Activated naive CD4-positive, alpha-beta T cell treated with anti-CD3 and anti-CD28 coated beads, Interleukin-2, amount 50 U/mL, for 24 hours (primary cell): Measurements from ENCODE around the gene EEF1G.

ENCODE experiments used
- H3K27ac Mint-ChIP-seq: one replicate; pipeline ENCODE4 v1.8.0; 2021; ENCODE audit warnings: mild to moderate bottlenecking, mixed read lengths
- H3K27me3 Mint-ChIP-seq: one replicate; pipeline ENCODE4 v1.8.0; 2021; ENCODE audit warnings: mixed read lengths
- H3K36me3 Mint-ChIP-seq: one replicate; pipeline ENCODE4 v1.8.0; 2021; ENCODE audit warnings: mixed read lengths
- H3K4me1 Mint-ChIP-seq: one replicate; pipeline ENCODE4 v1.8.0; 2021; ENCODE audit warnings: mixed read lengths
- H3K4me3 Mint-ChIP-seq: one replicate; pipeline ENCODE4 v1.8.0; 2021; ENCODE audit warnings: mild to moderate bottlenecking, mixed read lengths
- H3K9me3 Mint-ChIP-seq: one replicate; pipeline ENCODE4 v1.8.0; 2021; ENCODE audit warnings: mixed read lengths

Gene EEF1G

DNA sequence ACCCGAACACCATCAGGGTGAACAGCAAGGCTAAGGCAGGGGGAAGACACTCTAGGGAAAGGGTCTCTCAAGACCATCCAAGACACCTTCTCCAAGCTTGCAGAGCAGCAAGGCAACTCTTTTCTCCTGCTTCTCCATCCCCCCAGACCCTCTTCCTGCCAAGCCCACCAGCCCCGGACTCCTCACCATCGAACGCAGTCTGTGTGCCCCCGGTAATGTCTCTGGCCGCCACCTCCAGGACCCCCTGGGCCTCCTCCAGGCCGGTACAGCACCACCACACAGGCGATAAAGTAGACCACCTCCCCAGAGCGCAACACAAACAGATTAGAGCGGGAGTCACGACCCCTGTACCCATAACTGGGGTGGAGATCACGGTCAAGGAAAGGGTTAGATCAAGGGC lies 35.1 kb upstream of the EEF1G start:
- Mint-ChIP-seq H3K36me3 (peaks cover 4% of the 10 kb centered on the region), H3K4me1 (peaks cover 54% of the 10 kb centered on the region), H3K27me3 (no peaks in the 10 kb centered on the region), H3K9me3 (no peaks in the 10 kb centered on the region), H3K27ac (peak overlapping the region; percentile 83), H3K4me3 (no peak overlapping the region)

DNA sequence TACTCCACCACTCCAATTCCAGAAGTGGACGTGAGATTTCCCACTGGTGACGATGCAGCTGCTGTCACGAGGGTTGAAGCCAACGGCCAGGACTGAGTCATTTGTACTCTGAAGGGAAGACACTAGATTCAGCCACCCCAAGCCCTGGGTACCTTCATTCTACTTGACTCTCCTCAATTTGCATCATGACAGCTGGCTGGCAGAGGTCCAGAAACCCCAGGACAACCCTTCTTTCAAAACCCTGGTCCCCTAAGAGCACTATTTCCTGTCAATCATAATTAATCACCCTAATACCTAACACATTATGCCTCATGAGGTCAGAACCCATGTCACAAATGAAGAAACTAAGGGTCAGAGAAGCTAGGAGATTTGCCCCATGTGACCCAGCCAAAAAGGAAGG lies 34.0 kb upstream of the EEF1G start:
- Mint-ChIP-seq H3K27me3 (no peaks in the 10 kb centered on the region), H3K4me3 (no peak overlapping the region), H3K36me3 (peaks cover 7% of the 10 kb centered on the region), H3K9me3 (no peaks in the 10 kb centered on the region), H3K4me1 (peaks cover 54% of the 10 kb centered on the region), H3K27ac (no peak overlapping the region)

DNA sequence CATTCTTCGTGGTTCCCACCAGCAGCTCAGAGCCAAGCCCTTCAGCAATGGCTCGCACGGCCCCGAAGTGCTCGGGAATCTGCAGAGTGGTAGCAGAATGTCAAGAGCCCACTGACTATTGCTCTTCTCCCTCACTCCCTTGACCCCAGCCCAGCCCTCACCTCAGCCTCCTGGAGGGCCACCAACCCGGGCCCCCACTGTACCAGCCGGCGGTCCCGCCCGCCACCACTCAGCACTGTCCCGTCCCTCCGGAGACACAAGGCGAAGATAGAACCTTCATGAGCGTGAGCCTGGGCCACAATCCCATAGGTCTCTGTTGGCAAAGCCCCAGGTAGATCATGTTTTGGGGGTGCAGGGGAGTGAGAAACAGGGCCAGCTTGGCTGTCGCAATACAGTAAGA lies 32.2 kb upstream of the EEF1G start:
- H3K27ac Mint-ChIP-seq, result no peak overlapping the region
- peaks cover 55% of the 10 kb centered on the region for H3K4me1 Mint-ChIP-seq
- peaks cover 11% of the 10 kb centered on the region for H3K36me3 Mint-ChIP-seq
- no peaks in the 10 kb centered on the region for H3K9me3 Mint-ChIP-seq
- no peak overlapping the region for H3K4me3 Mint-ChIP-seq
- no peaks in the 10 kb centered on the region for H3K27me3 Mint-ChIP-seq

DNA sequence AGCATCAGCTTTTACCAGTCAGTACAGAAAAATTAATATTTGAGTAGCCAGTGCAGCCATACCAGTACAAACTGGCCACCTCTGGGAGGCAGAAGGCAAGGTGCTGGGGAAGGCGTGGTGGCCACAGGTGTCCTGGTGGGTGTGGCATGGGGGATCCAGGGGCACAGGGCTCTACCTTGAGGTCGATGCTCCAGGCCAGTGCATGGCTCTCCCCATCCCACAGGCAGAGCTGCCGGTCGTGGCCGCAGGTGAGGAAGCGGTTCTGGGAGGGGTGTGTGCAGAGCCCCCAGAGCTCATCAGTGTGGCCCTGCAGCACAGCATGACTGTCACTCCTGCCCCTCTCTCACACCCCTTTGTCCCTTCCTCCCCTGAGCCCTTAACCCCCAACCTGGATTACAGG lies 31.8 kb upstream of the EEF1G start:
- Mint-ChIP-seq H3K27ac (no peak overlapping the region), H3K4me1 (peaks cover 51% of the 10 kb centered on the region), H3K27me3 (no peaks in the 10 kb centered on the region), H3K4me3 (no peak overlapping the region), H3K9me3 (no peaks in the 10 kb centered on the region), H3K36me3 (peaks cover 12% of the 10 kb centered on the region)

DNA sequence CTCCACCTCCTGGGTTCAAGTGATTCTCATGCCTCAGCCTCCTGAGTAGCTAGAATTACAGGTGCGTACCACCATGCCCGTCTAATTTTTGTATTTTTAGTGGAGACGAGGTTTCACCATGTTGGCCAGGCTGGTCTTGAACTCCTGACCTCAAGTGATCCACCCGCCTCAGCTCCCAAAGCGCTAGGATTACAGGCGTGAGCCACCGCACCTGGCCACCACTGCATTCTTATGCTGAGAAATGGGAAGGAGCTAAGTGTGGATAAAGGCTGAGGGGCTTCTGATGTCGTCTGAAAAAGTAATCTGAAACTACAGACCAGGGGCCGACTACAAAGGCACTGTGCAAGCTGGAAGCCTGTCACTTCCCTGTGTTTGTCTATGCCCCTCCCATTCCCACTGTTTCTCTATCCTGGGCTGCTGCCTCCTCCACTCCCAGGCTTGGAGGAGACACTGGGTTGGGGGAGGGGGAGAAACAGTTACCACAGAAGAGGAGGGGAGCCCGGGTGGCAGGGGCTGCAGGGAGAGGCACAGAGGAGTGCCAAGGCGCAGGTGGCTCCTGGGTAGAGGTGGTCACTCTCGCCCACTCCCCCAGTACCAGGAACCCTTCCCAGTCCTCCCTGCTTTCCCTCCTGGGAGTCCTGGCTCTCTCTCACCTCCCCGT lies 30.9 kb upstream of the EEF1G start:
- peaks cover 50% of the 10 kb centered on the region for H3K4me1 Mint-ChIP-seq
- no peak overlapping the region for H3K27ac Mint-ChIP-seq
- no peak overlapping the region for H3K4me3 Mint-ChIP-seq
- no peaks in the 10 kb centered on the region for H3K9me3 Mint-ChIP-seq
- H3K27me3 Mint-ChIP-seq, result no peaks in the 10 kb centered on the region
- H3K36me3 Mint-ChIP-seq, result peaks cover 19% of the 10 kb centered on the region

DNA sequence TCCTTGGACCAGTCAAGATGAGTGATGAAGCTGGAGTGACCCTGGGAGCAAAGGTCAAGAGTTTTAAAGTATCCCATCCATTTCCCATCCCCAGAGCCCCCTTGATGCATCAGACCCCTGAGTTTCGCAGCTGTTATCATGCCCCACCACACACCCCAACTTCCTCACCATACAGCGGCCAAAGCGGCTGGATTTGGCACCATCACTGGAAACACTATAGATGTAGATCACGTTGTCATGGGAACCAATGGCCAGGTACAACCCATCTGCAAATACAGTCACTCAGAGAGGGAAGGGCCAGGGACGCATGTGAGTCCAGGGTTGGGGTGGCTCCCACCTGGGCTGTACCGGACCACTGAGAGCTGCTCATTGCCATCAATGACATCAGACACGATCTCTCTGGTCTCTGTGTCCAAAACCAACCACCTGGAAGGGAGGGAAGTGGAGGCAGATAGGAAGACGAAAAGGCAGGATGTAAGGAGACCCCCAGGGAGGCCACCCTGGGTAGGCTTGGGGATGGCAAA lies 30.1 kb upstream of the EEF1G start:
- Mint-ChIP-seq H3K36me3 (peaks cover 23% of the 10 kb centered on the region), H3K27ac (peak overlapping the region; percentile 73), H3K4me1 (peaks cover 50% of the 10 kb centered on the region), H3K27me3 (no peaks in the 10 kb centered on the region), H3K4me3 (peak overlapping the region; percentile 73), H3K9me3 (no peaks in the 10 kb centered on the region)

DNA sequence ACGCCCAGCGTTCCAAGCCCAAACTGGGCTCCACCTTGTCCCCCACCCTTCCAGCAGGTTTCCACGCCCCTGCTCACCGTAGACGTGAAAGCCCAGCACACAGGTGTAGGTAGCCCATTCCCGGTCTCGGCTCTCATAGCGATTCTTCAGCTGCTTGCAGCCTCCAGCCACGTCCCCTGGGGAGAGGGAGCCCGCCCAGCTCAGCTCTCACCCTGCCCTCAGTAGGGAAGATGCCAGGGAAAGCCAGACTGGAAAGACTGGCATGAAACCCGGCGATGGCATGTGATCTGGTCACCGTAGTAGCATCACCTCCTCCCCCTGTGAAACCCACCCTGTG lies 29.3 kb upstream of the EEF1G start:
- peaks cover 52% of the 10 kb centered on the region for H3K4me1 Mint-ChIP-seq
- no peaks in the 10 kb centered on the region for H3K9me3 Mint-ChIP-seq
- peak overlapping the region; percentile 73 for H3K4me3 Mint-ChIP-seq
- peaks cover 29% of the 10 kb centered on the region for H3K36me3 Mint-ChIP-seq
- peak overlapping the region; percentile 73 for H3K27ac Mint-ChIP-seq
- no peaks in the 10 kb centered on the region for H3K27me3 Mint-ChIP-seq

DNA sequence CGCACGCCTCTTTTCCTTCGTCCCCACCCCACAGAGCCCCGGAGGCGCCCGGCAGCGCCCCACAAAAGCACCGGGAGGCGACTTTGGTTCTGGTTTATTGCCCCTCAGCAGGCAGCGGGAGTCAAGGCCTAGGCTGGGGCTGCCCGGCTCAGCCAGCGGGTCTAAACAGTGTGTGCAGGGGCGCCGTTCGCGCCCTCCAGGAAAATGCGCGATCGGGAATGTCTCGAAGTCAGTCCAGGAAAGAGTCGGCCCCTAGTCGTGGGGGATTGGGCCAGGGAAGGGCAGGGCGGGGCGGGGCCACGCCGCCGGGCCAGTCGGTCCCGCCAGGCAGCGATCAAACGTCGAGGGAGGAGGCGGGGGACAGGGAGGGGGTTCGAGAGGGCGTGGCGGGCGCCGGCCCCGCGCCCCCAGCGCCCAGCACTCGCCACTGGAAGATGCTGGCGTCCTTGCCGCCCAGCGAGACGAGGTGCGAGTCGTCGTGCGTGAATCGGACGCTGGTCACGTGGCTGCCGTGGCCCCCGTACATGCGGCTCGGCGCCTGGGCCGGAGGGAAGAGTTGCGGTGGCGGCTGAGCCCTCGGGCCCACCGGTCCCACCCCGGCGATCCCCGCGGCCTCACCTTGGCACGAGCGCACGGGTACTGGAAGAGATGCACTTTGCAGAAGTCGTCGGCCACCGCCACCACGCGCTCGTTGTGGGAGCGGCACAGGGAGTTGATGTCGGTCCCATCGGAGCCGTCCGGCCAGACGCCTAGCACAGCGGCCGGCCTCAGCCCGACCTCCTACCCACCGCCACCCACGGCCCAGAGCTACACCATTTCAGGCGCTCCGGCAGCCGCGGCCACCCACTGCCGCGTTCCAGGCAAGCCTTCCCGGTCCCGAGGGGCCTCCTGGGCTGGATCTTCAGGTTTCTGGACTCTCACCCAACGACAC lies 28.7 kb upstream of the EEF1G start:
- H3K27me3 Mint-ChIP-seq, result no peaks in the 10 kb centered on the region
- no peaks in the 10 kb centered on the region for H3K9me3 Mint-ChIP-seq
- H3K36me3 Mint-ChIP-seq, result peaks cover 32% of the 10 kb centered on the region
- H3K4me1 Mint-ChIP-seq, result peaks cover 52% of the 10 kb centered on the region
- peak overlapping the region; percentile 98 for H3K4me3 Mint-ChIP-seq
- peak overlapping the region; percentile 83 for H3K27ac Mint-ChIP-seq

DNA sequence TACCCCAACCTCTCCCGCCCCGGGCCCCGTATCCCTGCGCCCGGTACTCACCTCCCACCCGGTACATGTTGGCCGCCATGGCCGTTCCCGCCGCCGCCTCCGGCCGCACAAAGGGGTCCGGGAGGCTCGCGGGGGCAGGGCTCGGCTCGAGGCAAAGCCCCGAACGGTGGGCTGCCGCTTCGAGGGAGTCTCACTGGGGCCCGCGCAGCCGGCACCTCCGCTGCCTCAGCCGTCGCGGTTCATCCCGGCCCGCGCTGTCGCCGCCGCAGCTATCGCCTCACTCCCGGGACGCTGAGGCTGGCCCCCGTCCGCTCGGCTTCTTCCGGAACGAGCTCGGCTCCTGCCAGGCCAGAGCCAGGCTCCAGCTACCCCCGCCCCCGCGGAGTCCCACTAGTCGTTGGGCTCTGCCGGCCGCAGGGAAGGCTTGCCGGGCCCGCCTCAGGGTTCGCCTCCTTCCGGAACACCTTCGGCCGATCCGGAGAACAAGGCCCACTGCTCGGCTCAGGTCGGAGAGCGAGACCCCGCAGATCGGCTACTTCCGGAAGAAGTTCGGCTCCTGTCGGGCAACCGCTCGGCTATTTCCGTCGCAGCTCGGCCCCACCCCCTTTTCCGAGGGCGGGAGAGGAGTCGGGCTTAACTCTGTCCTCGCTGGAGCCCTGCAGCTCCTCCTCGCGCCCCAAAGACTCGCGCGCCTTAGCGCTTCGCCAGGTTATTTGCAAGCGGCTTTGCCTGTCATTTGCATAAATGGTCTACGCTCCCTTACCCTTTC lies 27.9 kb upstream of the EEF1G start, which contains the start of gene MTA2:
MTA2 (minus strand) TSS at position 494 of the 769 bp plus-strand sequence; CDS start at position 79, 415 bp downstream.
- H3K36me3 Mint-ChIP-seq, result peaks cover 35% of the 10 kb centered on the region
- peak within 1 kb of the TSS; percentile 98 for H3K4me3 Mint-ChIP-seq
- peaks cover 53% of the 10 kb centered on the region for H3K4me1 Mint-ChIP-seq
- H3K9me3 Mint-ChIP-seq, result no peaks in the 10 kb centered on the region
- peak within 1 kb of the TSS; percentile 83 for H3K27ac Mint-ChIP-seq
- H3K27me3 Mint-ChIP-seq, result no peaks in the 10 kb centered on the region

DNA sequence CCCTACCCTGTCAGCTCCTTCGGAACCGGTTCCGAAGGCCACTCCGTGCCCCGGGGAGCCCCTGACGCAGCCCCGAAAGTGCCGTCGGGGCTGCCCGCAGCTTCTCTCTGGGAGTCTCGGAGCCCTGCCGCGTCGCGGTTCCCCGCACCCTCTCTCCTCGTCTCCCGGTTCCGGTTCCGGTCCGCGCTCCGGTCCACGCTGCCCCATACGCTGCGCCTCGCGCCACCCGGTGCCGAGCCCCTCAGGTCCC lies 27.4 kb upstream of the EEF1G start:
- Mint-ChIP-seq H3K9me3 (no peaks in the 10 kb centered on the region), H3K36me3 (peaks cover 35% of the 10 kb centered on the region), H3K4me1 (peaks cover 53% of the 10 kb centered on the region), H3K4me3 (peak overlapping the region; percentile 98), H3K27me3 (no peaks in the 10 kb centered on the region), H3K27ac (peak overlapping the region; percentile 83)

DNA sequence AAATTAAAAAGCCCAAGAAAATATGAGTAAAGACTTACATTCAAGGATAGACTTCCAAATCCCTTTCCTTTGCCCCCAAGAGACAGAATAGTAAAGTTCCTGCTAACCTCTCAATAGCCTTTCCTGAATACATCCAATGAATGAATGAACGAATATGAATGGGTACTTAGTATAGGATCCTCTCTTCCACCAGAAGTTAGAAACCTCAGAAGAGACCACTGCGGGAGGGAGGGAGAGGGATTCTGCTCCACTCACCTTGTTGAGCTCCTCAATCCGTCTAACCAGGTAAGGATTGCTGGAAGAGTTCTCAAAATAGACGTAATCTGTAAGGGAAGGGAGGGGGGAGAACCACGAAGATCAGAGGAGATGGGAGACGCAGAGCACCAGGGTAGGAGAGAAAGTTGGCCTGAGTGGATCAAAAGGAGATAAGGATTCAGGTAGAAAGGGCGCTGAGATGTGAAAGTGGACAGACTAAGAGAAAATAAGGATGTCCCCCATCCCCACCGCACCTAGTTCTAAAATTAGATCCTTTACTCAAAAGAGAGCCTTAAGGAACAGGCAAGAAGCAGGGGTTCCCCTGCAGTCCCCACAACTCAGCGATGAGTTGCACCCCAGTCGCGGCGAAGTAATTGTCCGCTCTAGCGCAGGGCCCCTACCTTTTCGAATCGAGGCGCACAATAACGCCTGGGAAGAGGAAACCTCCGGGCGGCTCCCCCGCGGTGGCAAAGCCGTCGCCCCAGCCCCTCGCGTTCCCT lies 26.9 kb upstream of the EEF1G start:
- Mint-ChIP-seq H3K27me3 (no peaks in the 10 kb centered on the region), H3K27ac (peak overlapping the region; percentile 83), H3K36me3 (peaks cover 36% of the 10 kb centered on the region), H3K9me3 (no peaks in the 10 kb centered on the region), H3K4me3 (peak overlapping the region; percentile 98), H3K4me1 (peaks cover 53% of the 10 kb centered on the region)

DNA sequence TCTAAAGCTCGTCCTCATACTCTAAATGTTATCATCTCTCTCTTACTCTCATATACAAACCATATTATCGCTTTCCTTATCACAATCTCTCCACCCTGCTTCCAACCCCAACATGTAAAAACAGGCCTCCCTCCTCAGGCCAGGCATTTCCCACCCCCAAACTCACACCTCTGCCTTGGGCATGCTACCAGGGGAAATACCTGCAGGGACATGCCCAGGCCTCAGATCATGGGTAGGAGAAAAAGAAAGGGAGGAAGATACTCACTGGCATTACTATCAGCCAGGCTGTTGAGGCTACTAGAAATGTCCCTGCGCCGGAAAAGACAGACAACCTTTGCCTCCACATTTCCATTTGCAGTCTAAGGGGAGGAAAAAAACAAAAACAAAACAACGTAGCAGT lies 26.2 kb upstream of the EEF1G start:
- Mint-ChIP-seq H3K27ac (peak overlapping the region; percentile 83), H3K27me3 (no peaks in the 10 kb centered on the region), H3K36me3 (peaks cover 37% of the 10 kb centered on the region), H3K4me3 (peak overlapping the region; percentile 98), H3K9me3 (no peaks in the 10 kb centered on the region), H3K4me1 (peaks cover 50% of the 10 kb centered on the region)

DNA sequence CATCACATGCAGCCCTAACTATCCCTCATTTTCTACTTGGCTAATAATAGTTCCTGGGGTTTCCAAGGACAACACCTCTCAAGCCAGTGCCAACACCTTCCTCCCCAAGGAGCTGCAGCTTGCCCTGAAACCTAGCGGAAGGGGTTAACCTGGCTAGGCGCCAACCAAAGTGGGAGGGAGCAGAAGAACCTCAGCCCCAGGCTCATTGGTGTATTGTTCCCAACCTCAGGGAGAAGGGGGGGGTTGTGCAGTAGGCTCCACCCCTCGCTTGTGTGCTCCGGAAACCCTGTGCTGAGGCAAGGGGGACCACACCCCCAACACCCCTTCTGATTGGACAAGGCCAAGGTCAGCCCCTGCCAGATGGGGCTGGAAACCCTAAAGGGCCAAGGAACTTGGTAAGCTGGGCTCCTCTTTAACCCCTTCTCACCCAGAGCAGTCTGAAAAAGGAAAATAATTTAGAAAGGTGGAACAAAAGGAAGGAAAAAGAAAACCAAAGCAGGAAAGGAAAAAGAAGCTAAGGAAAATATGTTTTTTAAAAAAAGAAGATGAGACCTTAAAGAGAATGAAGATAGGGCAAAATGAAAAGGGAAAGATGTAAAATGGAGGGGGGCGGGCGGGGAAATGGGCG lies 25.5 kb upstream of the EEF1G start:
- Mint-ChIP-seq H3K27me3 (no peaks in the 10 kb centered on the region), H3K27ac (peak overlapping the region; percentile 95), H3K4me1 (peaks cover 54% of the 10 kb centered on the region), H3K9me3 (no peaks in the 10 kb centered on the region), H3K4me3 (peak overlapping the region; percentile 98), H3K36me3 (peaks cover 39% of the 10 kb centered on the region)

DNA sequence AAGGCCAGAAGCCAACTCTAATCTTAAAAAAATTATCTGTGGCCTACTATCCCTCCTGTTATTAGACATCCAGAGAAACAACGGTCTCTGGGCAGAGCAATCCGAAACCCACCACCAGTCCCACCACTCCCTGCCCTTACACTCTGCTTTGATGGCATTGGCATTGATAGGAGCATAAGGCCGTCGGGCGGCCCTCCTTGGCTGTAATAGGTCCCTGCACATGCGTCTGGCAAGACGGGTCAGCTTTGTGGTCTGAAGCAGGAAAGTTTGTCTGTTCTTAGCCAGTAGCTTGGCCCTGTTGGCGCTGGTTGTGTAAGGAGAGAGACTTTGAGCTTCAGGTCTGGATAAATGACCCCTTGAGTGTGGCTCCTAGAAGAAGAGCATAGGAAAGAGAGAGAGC lies 21.4 kb upstream of the EEF1G start:
- Mint-ChIP-seq H3K36me3 (peaks cover 33% of the 10 kb centered on the region), H3K4me3 (no peak overlapping the region), H3K4me1 (peaks cover 63% of the 10 kb centered on the region), H3K27ac (peak overlapping the region; percentile 48), H3K27me3 (no peaks in the 10 kb centered on the region), H3K9me3 (no peaks in the 10 kb centered on the region)
